ENCODE data around the gene VWA1.
"Not testable (repeated sequence)": the region's sequence is repeated elsewhere in the genome, so short reads cannot be mapped to it uniquely, and the experiment has no call there.

The VWA1 gene

DNA sequence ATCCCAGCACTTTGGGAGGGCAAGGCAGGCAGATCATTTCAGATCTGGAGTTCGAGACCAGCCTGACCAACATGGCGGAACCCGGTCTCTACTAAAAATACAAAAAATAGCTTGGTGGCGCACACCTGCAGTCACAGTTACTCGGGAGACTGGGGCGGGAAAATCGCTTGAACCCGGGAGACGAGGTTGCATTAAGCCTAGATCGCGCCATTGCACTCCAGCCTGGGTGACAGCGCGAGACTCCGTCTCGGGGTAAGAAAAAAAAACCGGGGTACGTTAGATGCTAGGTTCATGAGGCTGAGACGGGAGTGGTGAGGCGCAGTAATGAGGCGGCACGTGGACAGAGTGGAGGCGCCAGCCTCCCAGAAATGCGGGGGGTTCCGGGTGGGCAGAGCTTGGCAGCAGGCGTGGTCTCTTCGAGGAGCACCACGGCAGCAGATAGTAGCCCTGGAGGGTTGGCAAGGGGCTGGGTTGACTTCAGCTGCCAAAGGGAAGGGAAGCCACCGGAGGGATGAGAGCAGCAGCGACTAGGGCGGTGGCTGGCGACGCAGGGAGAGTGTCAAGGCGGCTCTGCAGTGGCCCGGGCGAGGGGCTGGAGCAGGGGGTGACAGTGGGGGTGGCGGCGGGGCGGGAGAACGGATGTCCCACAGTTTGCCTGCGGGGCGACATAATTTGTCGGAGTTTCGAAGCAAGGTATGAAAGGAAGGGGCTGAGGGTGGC, 29.2 kb upstream of the VWA1 start:
- DNase-seq, result no peak

DNA sequence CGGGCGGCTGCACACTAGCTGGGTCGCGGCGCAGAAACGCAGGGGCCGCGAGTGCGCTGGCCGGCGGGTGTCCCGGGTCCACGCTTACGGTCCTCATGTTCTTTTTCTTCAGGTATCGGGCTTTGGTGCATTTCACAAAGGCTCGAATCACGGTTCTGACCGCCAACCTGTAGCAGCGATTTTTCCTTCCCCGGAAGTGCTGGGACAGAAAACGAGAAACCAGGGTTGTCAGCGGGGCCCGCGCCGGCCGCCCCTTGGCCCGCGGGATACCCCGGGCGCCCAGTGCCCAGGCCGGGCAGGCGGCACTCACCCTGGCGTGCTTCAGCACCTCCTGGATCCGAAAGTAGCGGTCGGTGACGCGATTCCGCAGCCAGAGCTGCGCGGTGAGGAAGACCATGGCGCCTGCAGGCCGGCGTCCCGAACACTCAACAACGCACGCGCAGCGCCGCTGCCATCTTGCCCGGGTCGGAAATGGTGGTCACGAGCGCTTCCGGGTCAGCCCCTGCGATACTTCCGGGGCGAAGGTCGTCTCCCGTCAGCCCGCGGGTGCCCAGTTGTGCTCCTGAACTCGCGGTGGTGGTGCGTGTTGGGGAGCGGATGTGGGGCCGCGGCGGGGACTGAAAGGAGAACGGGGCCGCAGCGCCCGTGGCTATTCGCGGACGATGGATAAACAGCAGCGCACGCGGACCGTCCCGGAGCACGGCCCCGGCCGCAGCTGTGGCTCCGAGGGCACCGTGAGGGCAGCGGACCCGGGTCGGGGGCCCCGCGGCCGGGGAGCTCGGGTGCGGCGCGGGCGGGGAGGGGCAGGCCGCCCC, 28.5 kb upstream of the VWA1 start, which contains the start of gene MRPL20:
Gene MRPL20, minus strand, starts transcription at position 473 of the 815 bp plus-strand sequence. Its CDS starts 76 bp downstream, at position 397.
- peak; percentile 97 for DNase-seq

- DNase-seq, result no peak
Measured at GRCh38 chr1:1407636-1408318, 27.7 kb upstream of the VWA1 start.

DNA sequence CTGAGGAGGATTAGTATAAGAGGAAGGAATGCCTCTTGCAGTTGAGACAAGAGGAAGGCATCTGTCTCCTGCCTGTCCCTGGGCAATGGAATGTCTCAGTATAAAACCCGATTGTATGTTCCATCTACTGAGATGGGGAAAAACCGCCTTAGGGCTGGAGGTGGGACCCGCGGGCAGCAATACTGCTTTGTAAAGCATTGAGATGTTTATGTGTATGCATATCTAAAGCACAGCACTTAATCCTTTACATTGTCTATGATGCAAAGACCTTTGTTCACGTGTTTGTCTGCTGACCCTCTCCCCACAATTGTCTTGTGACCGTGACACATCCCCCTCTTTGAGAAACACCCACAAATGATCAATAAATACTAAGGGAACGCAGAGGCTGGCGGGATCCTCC, 25.3 kb upstream of the VWA1 start:
- DNase-seq, result not testable (repeated sequence)

DNA sequence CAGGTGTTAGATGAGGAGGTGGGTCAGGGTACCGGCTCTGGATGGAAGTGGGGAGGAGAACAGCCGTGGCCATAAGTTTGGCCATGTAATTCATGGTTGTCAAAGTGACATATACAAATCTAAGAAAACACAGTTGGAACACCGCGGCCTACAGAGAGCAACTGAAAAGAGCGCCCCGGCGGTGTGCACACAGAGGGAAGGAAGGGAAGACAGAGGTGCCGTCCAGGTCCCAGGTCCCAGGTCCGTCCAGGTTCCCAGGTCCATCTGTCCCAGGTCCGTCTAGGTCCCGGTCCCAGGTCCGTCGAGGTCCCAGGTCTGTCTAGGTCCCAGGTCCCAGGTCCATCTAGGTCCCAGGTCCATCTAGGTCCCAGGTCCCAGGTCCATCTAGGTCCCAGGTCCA, 23.9 kb upstream of the VWA1 start:
- DNase-seq, result no peak

DNA sequence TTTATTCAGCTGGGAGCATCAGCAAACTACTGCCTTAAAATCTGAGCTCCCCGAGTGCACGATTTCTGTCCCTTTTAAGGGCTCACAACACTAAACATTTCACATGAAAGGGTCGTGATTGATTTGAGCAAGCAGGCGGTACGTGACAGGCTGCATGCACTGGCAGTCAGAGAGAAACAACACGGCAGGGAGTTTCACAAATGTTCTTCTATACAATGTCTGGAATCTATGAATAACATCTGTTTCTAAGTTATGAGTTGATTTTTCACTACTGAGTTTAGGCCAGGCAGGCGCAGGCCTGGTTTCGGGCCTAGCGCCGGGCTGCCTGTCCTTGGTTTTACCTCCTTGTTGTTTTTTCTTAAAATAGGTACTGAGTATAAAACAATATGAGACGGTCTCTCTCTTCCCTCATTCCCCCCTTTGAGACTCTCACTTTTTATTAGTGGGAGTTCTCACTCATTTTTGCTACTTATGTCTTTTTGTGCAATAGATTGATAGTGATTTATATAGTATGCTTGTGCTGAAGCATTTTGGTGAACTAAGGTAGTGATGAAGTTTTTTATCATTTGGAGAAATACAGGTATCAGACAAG, 23.1 kb upstream of the VWA1 start:
- DNase-seq, result not testable (repeated sequence)

DNA sequence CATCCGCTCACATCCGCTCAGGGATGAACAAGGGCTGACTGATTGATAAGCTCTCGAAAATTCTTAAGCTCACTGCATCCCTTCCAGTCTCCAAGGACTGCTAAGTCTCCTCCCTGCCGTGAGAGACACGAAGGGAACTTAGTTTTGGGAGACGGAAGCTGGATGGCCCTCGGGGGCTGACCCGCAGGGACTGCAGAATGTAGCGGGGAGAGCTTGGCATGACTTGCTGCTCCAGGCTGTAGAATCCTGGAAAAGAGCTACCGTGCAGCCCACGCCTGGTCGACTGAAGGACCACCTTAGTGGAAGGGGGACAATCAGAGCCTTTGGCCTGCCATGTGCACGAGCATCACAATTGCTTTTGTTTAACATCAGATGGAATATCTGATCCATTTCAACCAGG, 19.7 kb upstream of the VWA1 start:
- DNase-seq, result no peak

DNA sequence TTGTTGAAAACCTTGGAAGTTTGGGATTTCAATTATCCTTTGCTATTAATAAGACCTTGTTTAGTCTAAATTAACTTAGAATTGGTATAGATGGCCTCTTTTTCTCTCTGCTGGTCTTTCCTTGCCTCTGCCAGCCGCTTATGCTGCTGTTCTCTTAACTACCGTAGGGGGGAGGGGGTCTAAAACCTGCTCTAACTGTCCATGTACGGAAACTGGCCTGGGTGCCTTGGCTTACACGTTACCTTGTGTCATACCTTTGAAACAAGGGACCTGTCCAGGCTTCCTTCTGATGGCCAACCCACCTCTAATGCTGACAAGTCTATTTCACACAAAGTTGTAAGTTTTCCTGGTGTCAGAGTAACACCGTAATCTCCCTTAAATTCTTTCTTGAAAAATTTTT, 18.1 kb upstream of the VWA1 start:
- not testable (repeated sequence) for DNase-seq

GRCh38 chr1:1417825-1418463, 17.5 kb upstream of the VWA1 start:
- DNase-seq, result peak; percentile 60

DNA sequence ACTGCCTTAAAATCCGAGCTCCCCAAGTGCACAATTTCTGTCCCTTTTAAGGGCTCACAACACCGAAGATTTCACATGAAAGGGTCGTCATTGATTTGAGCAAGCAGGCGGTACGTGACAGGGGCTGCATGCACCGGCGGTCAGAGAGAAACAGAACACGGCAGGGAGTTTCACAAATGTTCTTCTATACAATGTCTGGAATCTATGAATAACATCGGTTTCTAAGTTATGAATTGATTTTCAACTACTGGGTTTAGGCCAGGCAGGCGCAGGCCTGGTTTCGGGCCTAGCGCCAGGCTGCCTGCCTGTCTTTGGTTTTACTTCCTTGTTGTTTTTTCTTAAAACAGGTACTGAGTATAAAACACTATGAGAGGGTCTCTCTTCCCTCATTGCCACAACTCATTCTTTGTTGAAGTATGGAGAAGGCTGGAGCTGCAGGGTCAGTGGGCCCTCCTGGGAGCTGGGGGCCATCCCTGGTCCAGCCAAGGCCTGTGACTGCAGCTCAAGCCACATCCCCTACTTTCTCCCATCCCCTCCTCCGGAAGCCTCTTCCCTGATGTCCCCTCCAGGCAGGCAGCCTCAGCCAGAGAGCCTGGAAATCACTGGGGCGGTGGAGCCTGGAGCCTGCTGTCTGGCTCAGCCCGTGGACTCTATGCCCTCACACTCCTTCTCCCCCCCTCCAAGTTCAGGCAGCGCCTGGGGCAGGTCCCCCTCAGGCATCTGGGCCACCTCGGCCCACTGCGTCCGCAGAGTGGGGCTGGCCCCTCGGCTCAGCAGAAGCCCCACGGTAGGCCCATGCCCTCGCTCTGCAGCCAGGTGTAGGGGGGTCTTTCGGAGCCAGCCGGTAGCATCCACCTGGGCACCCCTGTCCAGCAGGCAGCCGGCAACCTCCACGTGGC, 16.8 kb upstream of the VWA1 start:
- no peak for DNase-seq

DNA sequence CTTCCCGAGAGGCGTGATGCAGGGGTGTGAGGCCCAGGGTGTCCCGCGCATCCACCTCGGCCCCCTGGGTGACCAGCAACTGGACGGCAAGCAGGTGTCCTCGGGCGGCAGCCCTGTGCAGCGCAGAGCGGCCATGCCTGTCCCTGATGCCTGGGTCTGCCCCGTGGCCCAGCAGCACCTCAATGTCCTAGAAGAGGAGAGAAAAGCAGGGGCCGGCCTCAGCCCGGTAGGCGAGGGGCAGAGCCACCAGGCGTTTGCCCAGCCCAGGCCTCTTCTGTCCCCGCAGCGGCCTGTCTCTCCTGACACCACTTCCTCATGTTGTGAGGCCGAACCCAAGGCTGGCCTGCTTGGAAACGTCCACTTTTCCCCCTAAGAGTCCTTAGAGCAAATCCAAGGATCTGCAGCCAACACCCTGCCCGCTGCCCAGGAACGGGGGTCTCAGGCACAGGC, 16.1 kb upstream of the VWA1 start:
- DNase-seq, result no peak

DNA sequence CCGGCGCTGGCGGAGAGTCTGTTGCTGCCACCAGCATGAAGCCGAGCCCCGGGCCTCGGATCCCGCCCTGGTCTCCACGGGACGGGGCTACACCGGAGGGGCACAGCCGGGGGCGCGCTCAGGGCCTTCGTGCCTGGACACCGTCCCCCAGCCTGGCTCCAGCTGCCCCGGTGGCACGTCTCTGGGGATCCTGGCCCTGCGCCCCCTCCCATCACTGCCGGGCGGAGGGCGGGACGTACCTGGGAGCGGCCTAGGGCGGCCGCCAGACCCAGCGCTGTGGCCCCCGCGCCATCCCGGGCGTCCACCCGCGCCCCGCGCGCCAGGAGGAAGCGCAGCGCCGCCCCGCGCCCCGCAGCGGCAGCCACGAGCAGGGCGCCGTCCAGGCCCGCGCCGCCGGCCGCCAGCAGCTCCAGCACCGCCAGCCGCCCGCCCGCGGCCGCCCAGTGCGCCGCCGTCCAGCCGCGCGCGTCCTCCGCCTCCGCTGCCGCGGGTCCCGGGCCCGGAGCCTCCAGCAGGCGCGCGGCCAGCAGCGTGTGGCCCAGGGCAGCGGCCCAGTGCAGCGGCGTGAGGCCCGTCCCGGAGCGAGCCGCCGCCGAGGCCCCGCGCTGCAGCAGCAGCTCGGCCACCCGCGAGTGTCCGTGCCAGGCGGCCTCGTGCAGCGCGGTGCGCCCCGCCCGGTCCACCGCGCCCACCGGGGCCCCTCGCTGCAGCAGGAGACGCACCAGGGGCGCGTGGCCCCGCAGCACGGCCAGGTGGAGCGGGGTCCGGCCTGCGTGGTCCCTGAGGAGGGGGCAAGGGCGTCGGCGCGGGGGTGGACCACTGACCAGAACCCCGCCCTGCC, 15.5 kb upstream of the VWA1 start:
- no peak for DNase-seq

GRCh38 chr1:1420654-1421141, 14.8 kb upstream of the VWA1 start:
- DNase-seq, result no peak

GRCh38 chr1:1421147-1421906, 14.2 kb upstream of the VWA1 start, which contains the start of gene ANKRD65:
TSS of gene ANKRD65 (minus strand) at chr1:1421276. CDS start at chr1:1421005, 271 bp downstream.
- no peak for DNase-seq

DNA sequence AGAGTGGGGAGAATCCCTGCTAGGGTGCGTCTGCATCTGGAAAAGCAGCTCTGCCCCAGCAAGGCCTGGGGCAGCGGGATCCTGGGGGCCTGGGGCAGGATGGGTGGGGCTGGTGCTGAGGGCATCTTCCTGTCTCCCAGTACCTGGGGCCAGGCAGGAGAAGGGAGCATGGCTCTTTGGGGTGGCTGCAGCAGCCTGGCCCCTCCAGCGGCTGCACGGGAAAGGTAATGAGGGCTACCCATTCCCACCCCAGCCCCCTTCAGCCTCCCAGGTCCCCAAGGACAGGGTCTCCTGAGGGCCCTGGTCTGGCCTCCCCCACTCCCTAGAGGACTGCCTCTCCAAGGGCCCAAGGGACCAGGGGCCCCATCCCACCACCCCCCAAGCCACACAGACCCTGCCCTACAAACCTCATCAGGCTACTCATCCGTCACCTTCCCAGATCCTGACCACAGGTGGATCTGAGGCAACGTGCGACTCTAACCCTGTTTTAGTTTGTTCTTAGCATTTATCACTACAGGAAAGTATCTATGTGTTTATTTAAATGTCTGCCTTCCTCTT, 13.5 kb upstream of the VWA1 start:
- DNase-seq, result no peak

GRCh38 chr1:1422465-1423244, 12.8 kb upstream of the VWA1 start:
- no peak for DNase-seq

- no peak for DNase-seq
Measured at GRCh38 chr1:1423245-1423597, 12.3 kb upstream of the VWA1 start.

DNA sequence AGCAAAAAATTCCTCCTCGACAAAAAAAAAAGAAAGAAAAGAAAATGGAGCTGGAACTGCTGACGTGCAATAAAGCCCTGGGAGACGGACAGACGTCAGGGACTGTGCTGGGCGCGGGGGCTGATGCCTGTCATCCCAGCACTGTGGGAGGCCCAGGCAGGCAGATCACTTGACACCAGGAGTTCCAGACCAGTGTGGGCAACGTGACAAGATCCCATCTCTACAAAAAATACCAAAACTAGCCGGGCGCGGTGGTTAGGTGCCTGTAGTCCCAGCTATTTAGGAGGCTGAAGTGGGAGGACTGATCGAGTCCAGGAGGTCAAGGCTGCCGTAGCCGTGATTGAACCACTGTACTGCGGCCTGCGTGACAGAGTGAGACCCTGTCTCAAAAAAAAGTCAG, 10.8 kb upstream of the VWA1 start:
- DNase-seq, result no peak

GRCh38 chr1:1425426-1425752, 10.1 kb upstream of the VWA1 start:
- DNase-seq, result no peak

Data from activated CD4-positive, alpha-beta T cell treated with anti-CD3 and anti-CD28 coated beads, Interleukin-2, Interleukin-6, amounts not matched to agents 100 ng/mL and 50 ng/mL, durations not matched to agents 16 hours and 8 hours (primary cell).